ENCODE measurements around the gene BRSK2.

GRCh38 chr11:1406571-1407485 lies 17.1 kb downstream of the BRSK2 start:
- TF ChIP-seq EZH2 (IDR thresholded peaks at IDR 0.05; ENCODE audit: insufficient read depth, poor library complexity, severe bottlenecking), result no peak
- TF ChIP-seq EZH2phosphoT487 (IDR thresholded peaks at IDR 0.05; ENCODE audit: insufficient read depth, low read depth), result no peak

All from GM23248 (cell line).